Ovary (tissue), 3 donors: ENCODE measurements around the gene LKAAEAR1.

ENCODE experiments used
- CTCF ChIP-seq, 3 donors: fragments of 450-650 bp in 2 of 3; fragments of 200-600 bp in 1 of 3; IDR thresholded peaks; one replicate each; pipeline versions ENCODE4 v1.5.1 to v1.8.0; 2016 to 2022; ENCODE audit warnings: antibody characterized with exemption in 3 of 3, mild to moderate bottlenecking in 1 of 3
- EP300 ChIP-seq: sonication (generic); formaldehyde crosslinking; IDR thresholded peaks from one replicate; pipeline ENCODE4 v1.6.1; 2017; ENCODE audit warnings: antibody characterized with exemption
- POLR2A ChIP-seq: fragments of 450-650 bp; IDR thresholded peaks from one replicate; pipeline ENCODE4 v1.6.1; 2017; ENCODE audit warnings: antibody characterized with exemption, mild to moderate bottlenecking, moderate library complexity
- donor health status: DM: no; HTN: no; CAD: no.

DNA sequence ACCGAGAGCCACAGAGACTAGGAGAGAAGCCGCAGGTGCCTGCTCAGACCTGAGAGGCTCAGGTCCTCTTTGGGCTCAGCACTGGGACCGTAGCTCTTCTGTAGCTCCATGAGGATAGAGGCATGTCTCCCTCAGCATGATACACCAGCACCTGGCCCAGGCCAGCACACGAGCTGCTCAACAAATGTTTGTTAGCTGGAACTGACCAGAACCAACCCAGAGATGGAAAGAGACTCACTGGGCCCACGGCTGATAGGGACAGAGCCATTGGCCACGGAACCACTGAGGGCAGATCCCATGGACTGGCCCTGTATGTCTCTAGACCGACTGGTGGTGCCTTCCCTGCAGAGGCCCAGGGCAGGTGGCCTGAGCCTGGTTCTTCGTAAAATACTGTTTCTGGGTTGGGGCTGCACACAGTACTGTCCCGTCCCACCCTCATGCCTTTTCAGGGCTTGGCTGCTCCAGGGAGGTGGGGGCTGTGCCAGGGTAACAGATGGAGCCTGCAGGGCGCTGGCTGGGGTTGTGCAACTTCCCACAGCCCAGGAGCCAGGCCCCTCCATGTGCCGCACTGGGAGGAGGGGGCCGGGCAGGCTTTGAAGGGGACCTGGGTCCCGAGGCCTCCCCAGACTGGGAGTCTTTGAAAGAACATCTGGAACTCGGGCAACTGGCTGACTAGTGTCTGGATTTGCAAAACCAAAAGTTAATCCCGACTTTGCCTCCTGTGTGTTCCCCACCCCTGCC is 43.0 kb downstream of the LKAAEAR1 start:
- TF ChIP-seq CTCF (IDR thresholded peaks at IDR 0.05): no peak
- TF ChIP-seq POLR2A: no peak
- no peak for TF ChIP-seq EP300
